Liver (tissue), 9 donors: Measurements from ENCODE around the gene IL17RB. TPM values are rescaled to one million over a fixed set of nuclear protein-coding genes. Genes with fewer than 3 reads are reported as not detected.

Experiments used
- DNase-seq: peaks from one replicate; pipeline ENCODE4 v3.0.0-alpha.2; 2017; ENCODE audit warnings: low spot score
- H3K27ac ChIP-seq, 2 donors: one replicate each; pipeline ENCODE4 v1.7.0; 2013; ENCODE audit warnings: inconsistent platforms in 2 of 2, low read length in 2 of 2, control low read depth in 1 of 2, low read depth in 1 of 2, mild to moderate bottlenecking in 1 of 2
- H3K27me3 ChIP-seq, 4 donors: one replicate each; pipeline versions ENCODE4 v1.6.1 to v1.7.0; 2013; ENCODE audit warnings: low read length in 3 of 4, inconsistent platforms in 1 of 4, mild to moderate bottlenecking in 1 of 4, moderate library complexity in 1 of 4; ENCODE audit not compliant: control insufficient read depth in 4 of 4, insufficient read depth in 4 of 4
- H3K36me3 ChIP-seq, 4 donors: one replicate each; pipeline versions ENCODE4 v1.6.1 to v1.7.0; 2013; ENCODE audit warnings: low read length in 3 of 4, mild to moderate bottlenecking in 3 of 4, low read depth in 1 of 4, moderate library complexity in 1 of 4; ENCODE audit not compliant: control insufficient read depth in 4 of 4, insufficient read depth in 3 of 4
- H3K4me1 ChIP-seq, 4 donors: one replicate each; pipeline versions ENCODE4 v1.6.1 to v1.7.0; 2013; ENCODE audit warnings: low read length in 3 of 4, mild to moderate bottlenecking in 3 of 4, moderate library complexity in 1 of 4; ENCODE audit not compliant: control insufficient read depth in 4 of 4, insufficient read depth in 4 of 4
- H3K4me3 ChIP-seq, 3 donors: one replicate each; pipeline versions ENCODE4 v1.6.1 to v1.7.0; 2013; ENCODE audit warnings: low read length in 3 of 3, control low read depth in 1 of 3, low read depth in 1 of 3, mild to moderate bottlenecking in 1 of 3
- H3K9ac ChIP-seq, 2 donors: one replicate each; pipeline ENCODE4 v1.7.0; 2013; ENCODE audit warnings: low read length in 2 of 2, mild to moderate bottlenecking in 2 of 2, moderate library complexity in 2 of 2, control low read depth in 1 of 2, low read depth in 1 of 2
- H3K9me3 ChIP-seq, 4 donors: one replicate each; pipeline versions ENCODE4 v1.6.1 to v1.7.0; 2013; ENCODE audit warnings: low read length in 3 of 4; ENCODE audit not compliant: control insufficient read depth in 4 of 4
- CTCF ChIP-seq: fragments of 150-350 bp; IDR thresholded peaks from 2 replicates; pipeline ENCODE4 v1.5.1; 2017; ENCODE audit warnings: improper control_type of control experiment, low read depth, low read length; ENCODE audit not compliant: missing input control
- EGR1 ChIP-seq, 2 donors: IDR thresholded peaks; 2 replicates each; pipeline ENCODE4 v1.6.1; 2016 to 2018; ENCODE audit warnings: antibody characterized with exemption in 2 of 2, low read depth in 2 of 2
- FOXA1 ChIP-seq: IDR thresholded peaks from 2 replicates; pipeline ENCODE4 v1.6.1; 2016; ENCODE audit warnings: antibody characterized with exemption
- FOXA2 ChIP-seq: IDR thresholded peaks from 2 replicates; pipeline ENCODE4 v1.6.1; 2016; ENCODE audit warnings: antibody characterized with exemption
- GABPA ChIP-seq, 2 donors: IDR thresholded peaks in 1 of 2; conservative IDR thresholded peaks in 1 of 2; 2 replicates each; pipeline ENCODE4 v1.6.1; 2016; ENCODE audit warnings: antibody characterized with exemption in 2 of 2, mild to moderate bottlenecking in 1 of 2, moderate library complexity in 1 of 2
- HNF4A ChIP-seq, 2 donors: conservative IDR thresholded peaks; 2 replicates each; pipeline ENCODE4 v1.6.1; 2016; ENCODE audit warnings: antibody characterized with exemption in 2 of 2, mild to moderate bottlenecking in 2 of 2
- HNF4G ChIP-seq: IDR thresholded peaks from 2 replicates; pipeline ENCODE4 v1.6.1; 2016; ENCODE audit warnings: antibody characterized with exemption
- JUND ChIP-seq, 2 donors: IDR thresholded peaks; 2 replicates each; pipeline ENCODE4 v1.6.1; 2016; ENCODE audit warnings: antibody characterized with exemption in 2 of 2
- NR2F2 ChIP-seq: IDR thresholded peaks from 2 replicates; pipeline ENCODE4 v1.6.1; 2016; ENCODE audit warnings: antibody characterized with exemption
- RAD21 ChIP-seq, 2 donors: IDR thresholded peaks; 2 replicates each; pipeline ENCODE4 v1.6.1; 2016; ENCODE audit warnings: antibody characterized with exemption in 2 of 2, mild to moderate bottlenecking in 2 of 2
- RXRA ChIP-seq, 2 donors: IDR thresholded peaks; 2 replicates each; pipeline ENCODE4 v1.6.1; 2017 to 2018; ENCODE audit warnings: antibody characterized with exemption in 2 of 2, mild to moderate bottlenecking in 1 of 2
- SP1 ChIP-seq: IDR thresholded peaks from 2 replicates; pipeline ENCODE4 v1.6.1; 2018; ENCODE audit warnings: antibody characterized with exemption, mild to moderate bottlenecking
- TAF1 ChIP-seq: conservative IDR thresholded peaks from 2 replicates; pipeline ENCODE4 v1.6.1; 2016; ENCODE audit warnings: antibody characterized with exemption, mild to moderate bottlenecking
- YY1 ChIP-seq: IDR thresholded peaks from 2 replicates; pipeline ENCODE4 v1.6.1; 2016; ENCODE audit warnings: antibody characterized with exemption, mild to moderate bottlenecking
- ZBTB33 ChIP-seq: IDR thresholded peaks from 2 replicates; pipeline ENCODE4 v1.6.1; 2016; ENCODE audit warnings: antibody characterized with exemption
- WGBS: extraction: QIAGEN DNeasy Blood & Tissue Kit; methylation state at CpG from one replicate; pipeline ENCODE4 v1.1.7; 2013; 5-methylcytosine and 5-hydroxymethylcytosine counted together
- polyA plus RNA-seq, 2 donors: library from polyadenylated mRNA; stranded (reverse) in 1 of 2; unstranded in 1 of 2; fragments of 200-250 nt in 1 of 2; fragments of >200 nt in 1 of 2; fragmentation: Nextera tagmentation in 1 of 2; extraction: Ambion mirVana in 1 of 2; gene quantifications; one replicate each; pipeline versions ENCODE4 v1.2.1 to v1.2.3, GENCODE V29; 2013 to 2015
- total RNA-seq, 2 donors: library from RNA; depleted of rRNA; stranded (reverse); fragments of >200 nt; gene quantifications; one replicate each; pipeline ENCODE4 v1.2.3, GENCODE V29; 2014
- TF ChIP-seq, protein P1 (sequence below): IDR thresholded peaks from 2 replicates; pipeline ENCODE4 v1.6.1; 2016; ENCODE audit warnings: antibody characterized with exemption, mild to moderate bottlenecking
- TF ChIP-seq, protein P2 (sequence below): IDR thresholded peaks from 2 replicates; pipeline ENCODE4 v1.6.1; 2016; ENCODE audit warnings: antibody characterized with exemption
- donor health status: healthy.
- donor health status: healthy.
- donor health status: healthy.
- donor health status: healthy.
- donor health status: healthy.

Gene IL17RB
- total and polyA plus RNA-seq, 4 donors = 11.8 to 21.6 (median 15.8) TPM

GRCh38 chr3:53863145-53863544 lies 16.8 kb downstream of the IL17RB start:
- TF ChIP-seq, protein P1, sequence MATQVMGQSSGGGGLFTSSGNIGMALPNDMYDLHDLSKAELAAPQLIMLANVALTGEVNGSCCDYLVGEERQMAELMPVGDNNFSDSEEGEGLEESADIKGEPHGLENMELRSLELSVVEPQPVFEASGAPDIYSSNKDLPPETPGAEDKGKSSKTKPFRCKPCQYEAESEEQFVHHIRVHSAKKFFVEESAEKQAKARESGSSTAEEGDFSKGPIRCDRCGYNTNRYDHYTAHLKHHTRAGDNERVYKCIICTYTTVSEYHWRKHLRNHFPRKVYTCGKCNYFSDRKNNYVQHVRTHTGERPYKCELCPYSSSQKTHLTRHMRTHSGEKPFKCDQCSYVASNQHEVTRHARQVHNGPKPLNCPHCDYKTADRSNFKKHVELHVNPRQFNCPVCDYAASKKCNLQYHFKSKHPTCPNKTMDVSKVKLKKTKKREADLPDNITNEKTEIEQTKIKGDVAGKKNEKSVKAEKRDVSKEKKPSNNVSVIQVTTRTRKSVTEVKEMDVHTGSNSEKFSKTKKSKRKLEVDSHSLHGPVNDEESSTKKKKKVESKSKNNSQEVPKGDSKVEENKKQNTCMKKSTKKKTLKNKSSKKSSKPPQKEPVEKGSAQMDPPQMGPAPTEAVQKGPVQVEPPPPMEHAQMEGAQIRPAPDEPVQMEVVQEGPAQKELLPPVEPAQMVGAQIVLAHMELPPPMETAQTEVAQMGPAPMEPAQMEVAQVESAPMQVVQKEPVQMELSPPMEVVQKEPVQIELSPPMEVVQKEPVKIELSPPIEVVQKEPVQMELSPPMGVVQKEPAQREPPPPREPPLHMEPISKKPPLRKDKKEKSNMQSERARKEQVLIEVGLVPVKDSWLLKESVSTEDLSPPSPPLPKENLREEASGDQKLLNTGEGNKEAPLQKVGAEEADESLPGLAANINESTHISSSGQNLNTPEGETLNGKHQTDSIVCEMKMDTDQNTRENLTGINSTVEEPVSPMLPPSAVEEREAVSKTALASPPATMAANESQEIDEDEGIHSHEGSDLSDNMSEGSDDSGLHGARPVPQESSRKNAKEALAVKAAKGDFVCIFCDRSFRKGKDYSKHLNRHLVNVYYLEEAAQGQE = no peak
- no peak for TF ChIP-seq RXRA (IDR thresholded peaks at IDR 0.05)
- no peak for TF ChIP-seq GABPA (IDR thresholded peaks at IDR 0.05 in 1 of 2, conservative IDR thresholded peaks at IDR 0.05 in 1 of 2)
- no peak for TF ChIP-seq CTCF
- no peak for TF ChIP-seq TAF1
- no peak for TF ChIP-seq YY1
- TF ChIP-seq FOXA1 = no peak
- TF ChIP-seq EGR1 (IDR thresholded peaks at IDR 0.05; ENCODE audit: low read depth in 2 of 2) = no peak
- TF ChIP-seq HNF4A (conservative IDR thresholded peaks at IDR 0.05) = no peak
- TF ChIP-seq FOXA2 = no peak
- no peak for TF ChIP-seq HNF4G
- no peak for TF ChIP-seq JUND (IDR thresholded peaks at IDR 0.05)
- TF ChIP-seq, protein P2, sequence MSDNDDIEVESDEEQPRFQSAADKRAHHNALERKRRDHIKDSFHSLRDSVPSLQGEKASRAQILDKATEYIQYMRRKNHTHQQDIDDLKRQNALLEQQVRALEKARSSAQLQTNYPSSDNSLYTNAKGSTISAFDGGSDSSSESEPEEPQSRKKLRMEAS = no peak
- no peak for TF ChIP-seq ZBTB33
- TF ChIP-seq NR2F2 = no peak
- no peak for TF ChIP-seq SP1
- TF ChIP-seq RAD21 (IDR thresholded peaks at IDR 0.05) = no peak
- no peak for DNase-seq
- 47% methylated on average over 1 of the region's 1 CpG for WGBS
- H3K27me3 ChIP-seq = no peaks in the 10 kb centered on the region
- no peak overlapping the region for H3K4me3 ChIP-seq
- H3K36me3 ChIP-seq = peaks cover 7 to 36% (median 29%) of the 10 kb centered on the region in 4 donors
- H3K9ac ChIP-seq = no peak overlapping the region
- no peaks in the 10 kb centered on the region for H3K9me3 ChIP-seq
- no peak overlapping the region for H3K27ac ChIP-seq
- peaks cover 1 to 12% (median 3%) of the 10 kb centered on the region in 4 donors for H3K4me1 ChIP-seq
